Stimulated activated CD4-positive, alpha-beta T cell treated with anti-CD3 and anti-CD28 coated beads, Interleukin-15, amount 100 ng/mL, for 48 hours (primary cell): Measurements from ENCODE around the gene SLC22A12.
"Not testable (repeated sequence)": the region's sequence is repeated elsewhere in the genome, so short reads cannot be mapped to it uniquely, and the experiment has no call there.

Source experiments
- DNase-seq, 2 donors: peaks; one replicate each; pipeline ENCODE4 v3.0.0-alpha.2; 2020; ENCODE audit warnings: low read depth in 2 of 2

SLC22A12 gene

GRCh38 chr11:64590763-64591221, at the start of gene SLC22A12:
SLC22A12 (plus strand) TSS chr11:64591220; CDS start chr11:64591557, 337 bp downstream.
- DNase-seq = no peak

GRCh38 chr11:64542172-64543125, 48.6 kb upstream of the SLC22A12 start:
- DNase-seq = no peak

- DNase-seq = no peak
Measured at GRCh38 chr11:64543818-64544217, 47.2 kb upstream of the SLC22A12 start.

- no peak for DNase-seq
Measured at GRCh38 chr11:64544616-64545296, 46.3 kb upstream of the SLC22A12 start.

- DNase-seq = no peak
Measured at GRCh38 chr11:64545619-64546018, 45.4 kb upstream of the SLC22A12 start.

GRCh38 chr11:64546176-64546575, 44.8 kb upstream of the SLC22A12 start:
- no peak for DNase-seq

- DNase-seq = no peak
Measured at GRCh38 chr11:64546600-64546999, 44.4 kb upstream of the SLC22A12 start.

- DNase-seq = no peak
Measured at GRCh38 chr11:64549969-64550368, 41.1 kb upstream of the SLC22A12 start.

- peak in 1 of 2 donors; percentile 36 for DNase-seq
Measured at GRCh38 chr11:64553554-64554201, 37.3 kb upstream of the SLC22A12 start.

GRCh38 chr11:64556044-64556720, 34.8 kb upstream of the SLC22A12 start:
- DNase-seq = no peak

GRCh38 chr11:64556721-64557250, 34.2 kb upstream of the SLC22A12 start:
- DNase-seq = no peak

GRCh38 chr11:64558065-64558745, 32.8 kb upstream of the SLC22A12 start:
- no peak for DNase-seq

- DNase-seq = no peak
Measured at GRCh38 chr11:64558869-64559268, 32.2 kb upstream of the SLC22A12 start.

GRCh38 chr11:64559351-64560138, 31.5 kb upstream of the SLC22A12 start:
- DNase-seq = no peak

- no peak for DNase-seq
Measured at GRCh38 chr11:64560139-64560771, 30.8 kb upstream of the SLC22A12 start.

GRCh38 chr11:64560941-64561340, 30.1 kb upstream of the SLC22A12 start:
- no peak for DNase-seq

- not testable (repeated sequence) for DNase-seq
Measured at GRCh38 chr11:64561429-64561828, 29.6 kb upstream of the SLC22A12 start.

- DNase-seq = no peak
Measured at GRCh38 chr11:64561984-64562722, 28.9 kb upstream of the SLC22A12 start.
